Measurements from ENCODE around the gene DNLZ.

DNLZ gene

GRCh38 chr9:136338511-136338910, 25.0 kb downstream of the DNLZ start:
- Histone ChIP-seq H3K4me1 (ENCODE audit: control insufficient read depth, insufficient read depth, low read length) (peaks cover 26% of the 10 kb centered on the region), H3K9me3 (ENCODE audit: control insufficient read depth, low read length) (no peaks in the 10 kb centered on the region), H3K27ac (ENCODE audit: insufficient read depth, low read depth, low read length, poor library complexity, severe bottlenecking) (no peak overlapping the region), H3K27me3 (ENCODE audit: control insufficient read depth, insufficient read depth, low read length, poor library complexity, severe bottlenecking) (no peaks in the 10 kb centered on the region), H3K36me3 (ENCODE audit: control insufficient read depth, insufficient read depth, low read length) (no peaks in the 10 kb centered on the region), H3K4me3 (ENCODE audit: insufficient read depth, low read depth, low read length) (no peak overlapping the region)
- 94 to 97% methylated on average over 25 of the region's 25 CpGs for WGBS, 2 experiments

- 94 to 95% methylated on average over 43 of the region's 43 CpGs for WGBS, 2 experiments
These were observed 25.8 kb downstream of the DNLZ start for GRCh38 chr9:136337416-136338395.

GRCh38 chr9:136336881-136337280, 26.7 kb downstream of the DNLZ start:
- 96 to 97% methylated on average over 23 of the region's 23 CpGs for WGBS, 2 experiments
- Histone ChIP-seq H3K9me3 (ENCODE audit: control insufficient read depth, low read length) (no peaks in the 10 kb centered on the region), H3K27me3 (ENCODE audit: control insufficient read depth, insufficient read depth, low read length, poor library complexity, severe bottlenecking) (no peaks in the 10 kb centered on the region), H3K4me3 (ENCODE audit: insufficient read depth, low read depth, low read length) (no peak overlapping the region), H3K4me1 (ENCODE audit: control insufficient read depth, insufficient read depth, low read length) (peaks cover 17% of the 10 kb centered on the region), H3K36me3 (ENCODE audit: control insufficient read depth, insufficient read depth, low read length) (no peaks in the 10 kb centered on the region), H3K27ac (ENCODE audit: insufficient read depth, low read depth, low read length, poor library complexity, severe bottlenecking) (no peak overlapping the region)

More at GRCh38 chr9:136337416-136338395, 25.8 kb downstream of the DNLZ start:
- Histone ChIP-seq H3K4me3 (ENCODE audit: insufficient read depth, low read depth, low read length) (no peak overlapping the region), H3K9me3 (ENCODE audit: control insufficient read depth, low read length) (no peaks in the 10 kb centered on the region), H3K27me3 (ENCODE audit: control insufficient read depth, insufficient read depth, low read length, poor library complexity, severe bottlenecking) (no peaks in the 10 kb centered on the region), H3K36me3 (ENCODE audit: control insufficient read depth, insufficient read depth, low read length) (no peaks in the 10 kb centered on the region), H3K4me1 (ENCODE audit: control insufficient read depth, insufficient read depth, low read length) (peaks cover 19% of the 10 kb centered on the region), H3K27ac (ENCODE audit: insufficient read depth, low read depth, low read length, poor library complexity, severe bottlenecking) (no peak overlapping the region)

GRCh38 chr9:136336156-136336870, 27.2 kb downstream of the DNLZ start:
- Histone ChIP-seq H3K27me3 (ENCODE audit: control insufficient read depth, insufficient read depth, low read length, poor library complexity, severe bottlenecking) (no peaks in the 10 kb centered on the region), H3K36me3 (ENCODE audit: control insufficient read depth, insufficient read depth, low read length) (no peaks in the 10 kb centered on the region), H3K4me3 (ENCODE audit: insufficient read depth, low read depth, low read length) (no peak overlapping the region), H3K27ac (ENCODE audit: insufficient read depth, low read depth, low read length, poor library complexity, severe bottlenecking) (no peak overlapping the region), H3K9me3 (ENCODE audit: control insufficient read depth, low read length) (no peaks in the 10 kb centered on the region), H3K4me1 (ENCODE audit: control insufficient read depth, insufficient read depth, low read length) (peaks cover 13% of the 10 kb centered on the region)
- 90 to 92% methylated on average over 30 of the region's 30 CpGs for WGBS, 2 experiments

- Histone ChIP-seq H3K9me3 (ENCODE audit: control insufficient read depth, low read length) (no peaks in the 10 kb centered on the region), H3K27ac (ENCODE audit: insufficient read depth, low read depth, low read length, poor library complexity, severe bottlenecking) (no peak overlapping the region), H3K4me1 (ENCODE audit: control insufficient read depth, insufficient read depth, low read length) (peaks cover 13% of the 10 kb centered on the region), H3K4me3 (ENCODE audit: insufficient read depth, low read depth, low read length) (no peak overlapping the region), H3K36me3 (ENCODE audit: control insufficient read depth, insufficient read depth, low read length) (no peaks in the 10 kb centered on the region), H3K27me3 (ENCODE audit: control insufficient read depth, insufficient read depth, low read length, poor library complexity, severe bottlenecking) (no peaks in the 10 kb centered on the region)
- WGBS, 2 experiments = 89 to 90% methylated on average over 26 of the region's 26 CpGs
These were observed 28.0 kb downstream of the DNLZ start for GRCh38 chr9:136335296-136336155.

GRCh38 chr9:136334541-136334940, 29.0 kb downstream of the DNLZ start:
- Histone ChIP-seq H3K9me3 (ENCODE audit: control insufficient read depth, low read length) (no peaks in the 10 kb centered on the region), H3K4me1 (ENCODE audit: control insufficient read depth, insufficient read depth, low read length) (peaks cover 20% of the 10 kb centered on the region), H3K4me3 (ENCODE audit: insufficient read depth, low read depth, low read length) (no peak overlapping the region), H3K27ac (ENCODE audit: insufficient read depth, low read depth, low read length, poor library complexity, severe bottlenecking) (no peak overlapping the region), H3K36me3 (ENCODE audit: control insufficient read depth, insufficient read depth, low read length) (no peaks in the 10 kb centered on the region), H3K27me3 (ENCODE audit: control insufficient read depth, insufficient read depth, low read length, poor library complexity, severe bottlenecking) (no peaks in the 10 kb centered on the region)
- WGBS, 2 experiments = 95% methylated on average over 21 of the region's 21 CpGs

GRCh38 chr9:136333486-136333885, 30.1 kb downstream of the DNLZ start:
- no peaks in the 10 kb centered on the region for H3K9me3 ChIP-seq (ENCODE audit: control insufficient read depth, low read length)
- H3K4me3 ChIP-seq (ENCODE audit: insufficient read depth, low read depth, low read length) = no peak overlapping the region
- WGBS, 2 experiments = 91% methylated on average over 17 of the region's 17 CpGs
- no peaks in the 10 kb centered on the region for H3K27me3 ChIP-seq (ENCODE audit: control insufficient read depth, insufficient read depth, low read length, poor library complexity, severe bottlenecking)
- H3K27ac ChIP-seq (ENCODE audit: insufficient read depth, low read depth, low read length, poor library complexity, severe bottlenecking) = no peak overlapping the region
- no peaks in the 10 kb centered on the region for H3K36me3 ChIP-seq (ENCODE audit: control insufficient read depth, insufficient read depth, low read length)
- peaks cover 27% of the 10 kb centered on the region for H3K4me1 ChIP-seq (ENCODE audit: control insufficient read depth, insufficient read depth, low read length)

GRCh38 chr9:136333045-136333444, 30.5 kb downstream of the DNLZ start:
- H3K36me3 ChIP-seq (ENCODE audit: control insufficient read depth, insufficient read depth, low read length) = no peaks in the 10 kb centered on the region
- WGBS, 2 experiments = 92 to 94% methylated on average over 12 of the region's 12 CpGs
- no peak overlapping the region for H3K27ac ChIP-seq (ENCODE audit: insufficient read depth, low read depth, low read length, poor library complexity, severe bottlenecking)

GRCh38 chr9:136332482-136332983, 31.0 kb downstream of the DNLZ start:
- H3K27ac ChIP-seq (ENCODE audit: insufficient read depth, low read depth, low read length, poor library complexity, severe bottlenecking) = no peak overlapping the region
- H3K4me3 ChIP-seq (ENCODE audit: insufficient read depth, low read depth, low read length) = no peak overlapping the region
- no peaks in the 10 kb centered on the region for H3K36me3 ChIP-seq (ENCODE audit: control insufficient read depth, insufficient read depth, low read length)
- WGBS, 2 experiments = 88 to 92% methylated on average over 11 of the region's 11 CpGs
- H3K27me3 ChIP-seq (ENCODE audit: control insufficient read depth, insufficient read depth, low read length, poor library complexity, severe bottlenecking) = no peaks in the 10 kb centered on the region
- H3K4me1 ChIP-seq (ENCODE audit: control insufficient read depth, insufficient read depth, low read length) = peaks cover 34% of the 10 kb centered on the region
- H3K9me3 ChIP-seq (ENCODE audit: control insufficient read depth, low read length) = no peaks in the 10 kb centered on the region

More at GRCh38 chr9:136333045-136333444, 30.5 kb downstream of the DNLZ start:
- Histone ChIP-seq H3K9me3 (ENCODE audit: control insufficient read depth, low read length) (no peaks in the 10 kb centered on the region), H3K4me3 (ENCODE audit: insufficient read depth, low read depth, low read length) (no peak overlapping the region), H3K27me3 (ENCODE audit: control insufficient read depth, insufficient read depth, low read length, poor library complexity, severe bottlenecking) (no peaks in the 10 kb centered on the region), H3K4me1 (ENCODE audit: control insufficient read depth, insufficient read depth, low read length) (peaks cover 32% of the 10 kb centered on the region)

Data from ectodermal cell (in vitro differentiated cells).